Tibial nerve (tissue), 4 donors: ENCODE results near the gene KLHL30. TPM values are rescaled to one million over a fixed set of nuclear protein-coding genes. Genes with fewer than 3 reads are reported as not detected.

Source experiments
- DNase-seq, 2 donors: peaks; one replicate each; pipeline ENCODE4 v3.0.0-alpha.2; 2019; ENCODE audit warnings: low spot score in 2 of 2
- H3K27ac ChIP-seq, 4 donors: fragments of 200-600 bp; sonication (generic) in 3 of 4; one replicate each; pipeline ENCODE4 v1.5.1; 2017 to 2019; ENCODE audit warnings: mild to moderate bottlenecking in 1 of 4
- H3K27me3 ChIP-seq, 2 donors: fragments of 200-600 bp; sonication (generic) in 1 of 2; one replicate each; pipeline versions ENCODE4 v1.5.1 to v1.6.0; 2017 to 2019
- H3K36me3 ChIP-seq, 3 donors: fragments of 200-600 bp; sonication (generic); one replicate each; pipeline ENCODE4 v1.5.1; 2018 to 2019
- H3K4me1 ChIP-seq, 4 donors: fragments of 200-600 bp; sonication (generic) in 3 of 4; one replicate each; pipeline ENCODE4 v1.5.1; 2017 to 2019
- H3K4me3 ChIP-seq, 4 donors: fragments of 200-600 bp; sonication (generic) in 3 of 4; one replicate each; pipeline ENCODE4 v1.5.1; 2017 to 2019; ENCODE audit warnings: mild to moderate bottlenecking in 1 of 4, moderate library complexity in 1 of 4
- H3K9me3 ChIP-seq, 4 donors: fragments of 200-600 bp; sonication (generic) in 3 of 4; one replicate each; pipeline ENCODE4 v1.5.1; 2017 to 2019
- EP300 ChIP-seq, 2 donors: sonication (generic); formaldehyde crosslinking; IDR thresholded peaks; one replicate each; pipeline ENCODE4 v1.6.1; 2017; ENCODE audit warnings: antibody characterized with exemption in 2 of 2, mild to moderate bottlenecking in 1 of 2
- POLR2A ChIP-seq, 2 donors: fragments of 450-650 bp; IDR thresholded peaks; one replicate each; pipeline ENCODE4 v1.6.1; 2017; ENCODE audit warnings: antibody characterized with exemption in 2 of 2, mild to moderate bottlenecking in 2 of 2, moderate library complexity in 2 of 2
- WGBS, 2 donors: methylation state at CpG; one replicate each; pipeline ENCODE4 v1.1.5; 2018; 5-methylcytosine and 5-hydroxymethylcytosine counted together
- total RNA-seq, 4 donors: library from RNA; depleted of rRNA; stranded (reverse); fragments of >200 nt; gene quantifications; one replicate each; pipeline ENCODE4 v1.1.0, GENCODE V29; 2016
- TF ChIP-seq, protein P1 (sequence below), 5 experiments: fragments of 200-600 bp in 3 of 5; fragments of 450-650 bp in 2 of 5; sonication (generic) in 3 of 5; IDR thresholded peaks; one replicate each; pipeline ENCODE4 v1.5.1; 2016 to 2019; ENCODE audit warnings: antibody characterized with exemption in 5 of 5, mild to moderate bottlenecking in 3 of 5, moderate library complexity in 2 of 5

The KLHL30 gene
- total RNA-seq, 4 donors from 2014 or later = 0.63 to 2.1 (median 1.6) TPM

DNA sequence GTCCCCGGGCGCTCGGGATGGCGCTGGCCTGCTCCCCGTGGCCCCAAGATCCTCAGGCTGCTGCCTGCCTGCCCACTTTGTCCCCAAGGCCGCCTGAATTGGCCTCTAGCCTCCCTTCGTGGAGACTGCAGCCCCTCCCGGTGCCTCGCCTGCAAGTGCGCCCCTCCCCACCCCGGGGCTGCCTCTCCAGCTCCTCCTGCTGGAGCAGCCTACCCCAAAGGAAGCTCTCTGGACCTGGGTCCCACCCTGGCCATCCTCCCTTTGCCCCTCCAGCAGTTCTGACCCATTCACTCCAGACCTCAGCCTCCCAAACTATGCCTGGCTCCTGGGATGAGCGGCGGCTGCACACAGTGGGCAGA is 32.1 kb upstream of the KLHL30 start:
- Histone ChIP-seq H3K9me3 (no peaks in the 10 kb centered on the region), H3K27me3 (no peaks in the 10 kb centered on the region), H3K27ac (no peak overlapping the region), H3K4me3 (no peak overlapping the region), H3K4me1 (peaks cover 0 to 6% (median 0%) of the 10 kb centered on the region in 4 donors), H3K36me3 (no peaks in the 10 kb centered on the region)
- no peak for DNase-seq
- TF ChIP-seq, protein P1, sequence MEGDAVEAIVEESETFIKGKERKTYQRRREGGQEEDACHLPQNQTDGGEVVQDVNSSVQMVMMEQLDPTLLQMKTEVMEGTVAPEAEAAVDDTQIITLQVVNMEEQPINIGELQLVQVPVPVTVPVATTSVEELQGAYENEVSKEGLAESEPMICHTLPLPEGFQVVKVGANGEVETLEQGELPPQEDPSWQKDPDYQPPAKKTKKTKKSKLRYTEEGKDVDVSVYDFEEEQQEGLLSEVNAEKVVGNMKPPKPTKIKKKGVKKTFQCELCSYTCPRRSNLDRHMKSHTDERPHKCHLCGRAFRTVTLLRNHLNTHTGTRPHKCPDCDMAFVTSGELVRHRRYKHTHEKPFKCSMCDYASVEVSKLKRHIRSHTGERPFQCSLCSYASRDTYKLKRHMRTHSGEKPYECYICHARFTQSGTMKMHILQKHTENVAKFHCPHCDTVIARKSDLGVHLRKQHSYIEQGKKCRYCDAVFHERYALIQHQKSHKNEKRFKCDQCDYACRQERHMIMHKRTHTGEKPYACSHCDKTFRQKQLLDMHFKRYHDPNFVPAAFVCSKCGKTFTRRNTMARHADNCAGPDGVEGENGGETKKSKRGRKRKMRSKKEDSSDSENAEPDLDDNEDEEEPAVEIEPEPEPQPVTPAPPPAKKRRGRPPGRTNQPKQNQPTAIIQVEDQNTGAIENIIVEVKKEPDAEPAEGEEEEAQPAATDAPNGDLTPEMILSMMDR (IDR thresholded peaks at IDR 0.05) = no peak
- no peak for TF ChIP-seq EP300 (IDR thresholded peaks at IDR 0.05)
- no peak for TF ChIP-seq POLR2A (IDR thresholded peaks at IDR 0.05)
- WGBS, 2 donors = 76 to 81% methylated on average over 13 of the region's 13 CpGs

- WGBS, 2 donors = 46 to 74% methylated on average over 11 to 22 of the region's 28 CpGs
- peak overlapping the region in 1 of 4 donors; percentile 10 for H3K4me3 ChIP-seq
- TF ChIP-seq POLR2A (IDR thresholded peaks at IDR 0.05) (no peak), EP300 (IDR thresholded peaks at IDR 0.05) (no peak)
- TF ChIP-seq, protein P1 (IDR thresholded peaks at IDR 0.05) = peak in 1 of 5 experiments; percentile 19
- no peak for DNase-seq
- peaks cover 0 to 5% (median 0%) of the 10 kb centered on the region in 4 donors for H3K9me3 ChIP-seq
- H3K27me3 ChIP-seq = no peaks in the 10 kb centered on the region
- H3K36me3 ChIP-seq = no peaks in the 10 kb centered on the region
- H3K27ac ChIP-seq = no peak overlapping the region
- H3K4me1 ChIP-seq = peaks cover 0 to 6% (median 0%) of the 10 kb centered on the region in 4 donors
Observed at GRCh38 chr2:238106698-238107524, 31.6 kb upstream of the KLHL30 start.

DNA sequence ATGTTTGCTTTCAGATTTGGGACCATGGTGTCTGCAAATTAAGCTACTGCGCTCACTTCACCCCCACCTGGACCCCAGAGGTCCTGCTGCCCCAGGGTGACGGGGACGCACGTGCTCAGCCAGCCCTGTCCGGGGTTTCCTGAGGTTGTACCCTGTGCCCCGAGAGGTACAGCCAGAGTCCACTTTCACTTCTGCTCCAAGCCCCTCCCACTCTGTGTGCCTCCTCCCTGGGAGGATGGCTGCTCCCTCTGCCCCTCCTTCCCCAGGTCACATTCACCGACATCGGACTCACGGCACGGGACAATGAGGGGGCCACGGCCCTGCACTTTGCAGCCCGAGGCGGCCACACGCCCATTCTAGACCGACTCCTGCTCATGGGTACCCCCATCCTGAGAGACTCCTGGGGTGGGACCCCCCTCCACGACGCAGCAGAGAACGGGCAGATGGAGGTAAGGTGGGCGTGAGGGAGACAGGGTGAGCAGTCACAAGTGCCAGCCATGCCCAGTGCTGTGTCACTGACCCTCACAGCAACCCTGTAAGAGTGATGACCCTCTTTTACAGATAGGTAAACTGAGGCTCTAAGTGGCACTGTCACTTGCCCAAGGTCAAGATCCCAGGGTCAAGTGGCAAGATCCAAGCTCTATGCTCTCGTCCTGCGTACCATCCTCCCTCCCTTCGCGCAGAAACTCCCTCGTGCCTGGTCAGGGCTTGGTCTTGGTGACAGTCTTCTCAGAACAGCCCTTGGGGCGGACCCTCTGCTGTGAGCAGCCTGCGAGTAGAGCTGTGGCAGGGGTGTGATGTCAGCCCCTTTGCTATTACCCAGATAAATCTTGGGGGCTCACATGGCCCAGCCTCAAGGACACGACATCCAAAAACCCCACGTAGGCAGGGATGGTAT is 30.7 kb upstream of the KLHL30 start:
- Histone ChIP-seq H3K36me3 (no peaks in the 10 kb centered on the region), H3K27ac (no peak overlapping the region), H3K4me3 (peak overlapping the region in 1 of 4 donors; percentile 10), H3K4me1 (peaks cover 0 to 6% (median 0%) of the 10 kb centered on the region in 4 donors), H3K9me3 (peaks cover 0 to 11% (median 3%) of the 10 kb centered on the region in 4 donors), H3K27me3 (no peaks in the 10 kb centered on the region)
- WGBS, 2 donors = 82 to 87% methylated on average over 28 of the region's 28 CpGs
- no peak for DNase-seq
- TF ChIP-seq, protein P1 (IDR thresholded peaks at IDR 0.05) = no peak
- TF ChIP-seq POLR2A (IDR thresholded peaks at IDR 0.05) (no peak), EP300 (IDR thresholded peaks at IDR 0.05) (no peak)

- peaks cover 0 to 14% (median 3%) of the 10 kb centered on the region in 4 donors for H3K9me3 ChIP-seq
- no peak overlapping the region for H3K27ac ChIP-seq
- no peak overlapping the region for H3K4me3 ChIP-seq
- no peak for DNase-seq
- H3K36me3 ChIP-seq = no peaks in the 10 kb centered on the region
- no peaks in the 10 kb centered on the region for H3K27me3 ChIP-seq
- 39 to 44% methylated on average over 15 to 19 of the region's 19 CpGs for WGBS, 2 donors
- TF ChIP-seq, protein P1 (IDR thresholded peaks at IDR 0.05) = no peak
- TF ChIP-seq POLR2A (IDR thresholded peaks at IDR 0.05) = no peak
- no peak for TF ChIP-seq EP300 (IDR thresholded peaks at IDR 0.05)
- peaks cover 0 to 6% (median 0%) of the 10 kb centered on the region in 4 donors for H3K4me1 ChIP-seq
Observed at GRCh38 chr2:238108423-238109183, 29.9 kb upstream of the KLHL30 start.
